Endothelial cell of umbilical vein (primary cell): Measurements from ENCODE around the gene PRKG1. TPM values are rescaled to one million over a fixed set of nuclear protein-coding genes. Genes with fewer than 3 reads are reported as not detected.

ENCODE experiments used
- BruUV-seq: library from RNA; stranded (reverse); fragments of 400-500 nt; replicated peaks from 2 replicates; lab custom pipeline; 2021; lab: Mats Ljungman, UMichigan
- CTCF ChIA-PET: fragments of 300-600, 350-600 bp; sonication (Branson Sonifier 250); formaldehyde crosslinking; loops from one replicate; lab custom pipeline; 2021; ENCODE audit warnings: antibody characterized with exemption, inconsistent platforms; lab: Charles Lee
- POLR2A ChIA-PET: fragments of 300-600, 350-600 bp; sonication (Branson Sonifier 250); formaldehyde crosslinking; loops from one replicate; lab custom pipeline; 2021; ENCODE audit warnings: antibody characterized with exemption, inconsistent platforms; lab: Charles Lee
- DNase-seq: peaks from one replicate; pipeline ENCODE4 v3.0.0-alpha.2; 2011; ENCODE audit warnings: low read depth, low spot score
- FAIRE-seq: peaks from 2 replicates; lab custom pipeline; 2011; peaks lifted over from hg19 to GRCh38; lab: Jason Lieb, UNC
- H2AFZ ChIP-seq: 2 replicates; pipeline ENCODE4 v1.6.0; 2012; ENCODE audit warnings: low read depth, low read length, control low read depth, inconsistent platforms
- H3K27ac ChIP-seq: 2 replicates; pipeline ENCODE4 v1.5.1; 2011; ENCODE audit warnings: low read depth, mild to moderate bottlenecking, control low read depth, low read length, moderate library complexity; ENCODE audit not compliant: insufficient read depth
- H3K27me3 ChIP-seq, 2 experiments: 2 replicates each; pipeline versions ENCODE4 v1.6.0 to v1.6.1; 2011; ENCODE audit warnings: low read length in 2 of 2, mixed read lengths in 1 of 2; ENCODE audit not compliant: control insufficient read depth in 2 of 2, insufficient read depth in 2 of 2
- H3K36me3 ChIP-seq, 2 experiments: 2 replicates in 1 of 2; 3 replicates in 1 of 2; pipeline ENCODE4 v1.5.1; 2011; ENCODE audit warnings: low read length in 2 of 2, mild to moderate bottlenecking in 1 of 2, moderate library complexity in 1 of 2; ENCODE audit not compliant: control insufficient read depth in 2 of 2, insufficient read depth in 2 of 2; ENCODE audit errors: extremely low read depth in 1 of 2
- H3K4me1 ChIP-seq: 3 replicates; pipeline ENCODE4 v1.5.1; 2011; ENCODE audit warnings: mild to moderate bottlenecking, low read length; ENCODE audit not compliant: control insufficient read depth, insufficient read depth; ENCODE audit errors: extremely low read depth
- H3K4me2 ChIP-seq: 2 replicates; pipeline ENCODE4 v1.6.1; 2011; ENCODE audit warnings: low read length, control low read depth, mixed read lengths; ENCODE audit not compliant: insufficient read depth
- H3K4me3 ChIP-seq, 3 experiments: fragments of 200-600 bp in 1 of 3; sonication (generic), shearing (Covaris generic) in 1 of 3; replicated peaks in 1 of 3; 2 replicates each; pipeline ENCODE4 v1.5.1; 2011 to 2016; ENCODE audit warnings: control low read depth in 3 of 3, low read length in 3 of 3, mild to moderate bottlenecking in 2 of 3, inconsistent platforms in 1 of 3, low read depth in 1 of 3, moderate library complexity in 1 of 3; ENCODE audit not compliant: insufficient read depth in 1 of 3
- H3K79me2 ChIP-seq: 2 replicates; pipeline ENCODE4 v1.6.0; 2012; ENCODE audit warnings: low read length, inconsistent platforms; ENCODE audit not compliant: control insufficient read depth, insufficient read depth
- H3K9ac ChIP-seq: replicated peaks from 2 replicates; pipeline ENCODE3; 2011; ENCODE audit warnings: low read length, control low read depth; ENCODE audit not compliant: insufficient read depth; ENCODE audit errors: extremely low read depth
- H3K9me1 ChIP-seq: replicated peaks from 3 replicates; pipeline ENCODE4 v1.6.0; 2011; ENCODE audit warnings: mild to moderate bottlenecking, low read length; ENCODE audit not compliant: control insufficient read depth, insufficient read depth; ENCODE audit errors: extremely low read depth
- H3K9me3 ChIP-seq: replicated peaks from 2 replicates; pipeline ENCODE4 v1.5.1; 2012; ENCODE audit warnings: low read length, inconsistent platforms; ENCODE audit not compliant: control insufficient read depth, insufficient read depth
- H4K20me1 ChIP-seq: replicated peaks from 2 replicates; pipeline ENCODE3; 2011; ENCODE audit warnings: mild to moderate bottlenecking, low read length; ENCODE audit not compliant: control insufficient read depth, insufficient read depth; ENCODE audit errors: extremely low read depth
- EZH2 ChIP-seq: IDR thresholded peaks from 2 replicates; pipeline ENCODE4 v1.6.1; 2012; ENCODE audit warnings: borderline replicate concordance, low read depth, mild to moderate bottlenecking, moderate library complexity, low read length, inconsistent platforms; ENCODE audit not compliant: severe bottlenecking
- FOS ChIP-seq: IDR thresholded peaks from 2 replicates; pipeline ENCODE4 v1.6.1; 2011; ENCODE audit warnings: mild to moderate bottlenecking, low read length, moderate library complexity, borderline replicate concordance; ENCODE audit not compliant: insufficient read depth
- GATA2 ChIP-seq: IDR thresholded peaks from 2 replicates; pipeline ENCODE4 v1.7.0; 2011; ENCODE audit warnings: low read depth, mild to moderate bottlenecking, moderate library complexity, mixed read lengths, low read length; ENCODE audit not compliant: insufficient read length, insufficient read depth
- JUN ChIP-seq: IDR thresholded peaks from 2 replicates; pipeline ENCODE4 v1.6.1; 2011; ENCODE audit warnings: borderline replicate concordance, low read depth; ENCODE audit not compliant: insufficient read length, insufficient read depth
- MAX ChIP-seq: IDR thresholded peaks from 2 replicates; pipeline ENCODE4 v1.6.1; 2011; ENCODE audit not compliant: insufficient read depth, insufficient read length
- MYC ChIP-seq: IDR thresholded peaks from one replicate; pipeline ENCODE4 v1.6.1; 2011; ENCODE audit warnings: mild to moderate bottlenecking, low read depth, low read length
- POLR2A ChIP-seq: IDR thresholded peaks from 2 replicates; pipeline ENCODE4 v1.6.1; 2012; ENCODE audit warnings: low read depth, mild to moderate bottlenecking, control low read depth, low read length
- POLR2AphosphoS5 ChIP-seq: IDR thresholded peaks from 2 replicates; pipeline ENCODE4 v1.6.1; 2012; ENCODE audit warnings: low read depth, mild to moderate bottlenecking, control low read depth, low read length, moderate library complexity; ENCODE audit not compliant: insufficient read depth
- dilution Hi-C: fragments of 300-500 bp; cut with MboI; formaldehyde crosslinking; loops from one replicate; pipeline ENCODE4 v1.15.0; 2019; ENCODE audit warnings: low sequenced_read_pairs; ENCODE audit not compliant: extremely low pct_ligation_motif_present
- intact Hi-C: fragments of 100-400 bp; cut with micrococcal nuclease; formaldehyde crosslinking; loops from one replicate; pipeline ENCODE4 v1.10.0; 2022
- polyA plus RNA-seq, 4 experiments: library from polyadenylated mRNA; depleted of rRNA in 3 of 4; stranded (reverse) in 3 of 4; unstranded in 1 of 4; fragments of >200 nt; gene quantifications; 2 replicates each; pipeline versions ENCODE4 v1.2.1 to v1.2.3, GENCODE V29; 2011 to 2012; ENCODE audit warnings: missing spikeins in 1 of 4
- total RNA-seq: library from RNA; stranded (reverse); gene quantifications from 2 replicates; pipeline ENCODE4 v1.2.3, GENCODE V29; 2021
- TF ChIP-seq, protein P1 (sequence below), 2 donors: IDR thresholded peaks; 1 replicate in 1 of 2; 2 replicates in 1 of 2; pipeline ENCODE4 v1.5.1; 2011; ENCODE audit warnings: low read length in 2 of 2, mild to moderate bottlenecking in 2 of 2, moderate library complexity in 2 of 2, control low read depth in 1 of 2, inconsistent platforms in 1 of 2, low read depth in 1 of 2; ENCODE audit not compliant: insufficient read depth in 1 of 2; ENCODE audit errors: extremely low read depth in 1 of 2

PRKG1 gene
- total and polyA plus RNA-seq, 2 donors (not counting 3 experiments of a cell fraction or from before 2014, with no cell fraction given): 0.01 to 0.18 TPM

DNA sequence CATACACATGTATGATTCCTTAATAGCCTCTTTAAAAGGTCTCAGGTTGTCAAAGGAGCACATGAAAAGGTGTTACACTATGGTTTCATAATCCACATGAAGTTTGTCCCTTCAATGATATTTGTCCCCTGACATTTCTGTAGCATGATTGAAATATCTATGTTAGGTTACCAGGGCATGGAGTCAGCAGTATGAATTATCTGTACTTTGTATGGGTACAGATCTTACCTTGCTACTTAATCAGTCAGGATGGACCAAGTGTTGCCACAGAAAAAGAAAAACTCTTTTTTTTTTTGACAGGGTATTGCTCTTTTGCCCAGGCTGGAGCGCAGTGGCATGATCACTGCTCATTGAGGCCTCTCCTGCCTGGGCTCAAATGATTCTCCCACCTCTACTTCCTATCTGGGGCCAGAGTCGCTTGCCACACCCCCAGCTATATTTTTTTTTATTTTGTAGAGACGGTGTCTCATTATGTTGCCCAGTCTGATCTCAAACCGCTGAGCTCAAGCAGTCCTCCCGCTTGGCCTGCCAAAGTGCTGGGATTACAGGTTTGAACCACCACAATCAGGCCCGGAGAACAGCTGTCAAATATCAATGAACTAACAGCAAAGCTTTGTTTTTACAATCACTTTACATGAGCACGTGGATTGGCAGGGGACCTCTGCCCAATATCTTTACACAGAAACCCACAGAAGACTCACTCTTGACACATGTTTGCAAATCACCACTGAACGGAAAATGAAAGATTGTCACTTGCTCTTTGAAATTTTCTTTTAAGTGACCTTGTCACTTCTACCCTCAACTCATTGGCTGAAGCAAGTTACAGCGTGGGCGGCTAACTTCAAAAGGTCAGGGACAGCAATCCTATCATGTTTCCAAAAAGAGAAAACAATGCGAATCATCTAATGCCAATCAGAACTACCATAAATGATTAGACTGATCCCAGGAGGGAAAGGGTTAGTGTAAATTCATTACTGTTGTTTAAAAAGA, 140.2 kb downstream of the PRKG1 start:
- POLR2A ChIA-PET: no interaction called here
- H3K4me3 ChIP-seq: no peak overlapping the region

More for the DNA sequence above, 140.2 kb downstream of the PRKG1 start:
- Histone ChIP-seq H3K4me1 (no peaks in the 10 kb centered on the region), H3K9me3 (no peaks in the 10 kb centered on the region), H3K9ac (no peak overlapping the region), H2AFZ (no peak overlapping the region), H3K9me1 (no peaks in the 10 kb centered on the region), H3K27me3 (no peaks in the 10 kb centered on the region), H3K4me2 (no peak overlapping the region), H4K20me1 (no peaks in the 10 kb centered on the region), H3K36me3 (no peaks in the 10 kb centered on the region), H3K27ac (no peak overlapping the region), H3K79me2 (no peaks in the 10 kb centered on the region)
- intact Hi-C loops: no loop called here
- FAIRE-seq (no peak), DNase-seq (no peak)
- dilution Hi-C loops: no loop called here
- TF ChIP-seq POLR2A (no peak), MAX (no peak), FOS (no peak), JUN (no peak), MYC (no peak), GATA2 (no peak), EZH2 (no peak), POLR2AphosphoS5 (no peak)
- TF ChIP-seq, protein P1, sequence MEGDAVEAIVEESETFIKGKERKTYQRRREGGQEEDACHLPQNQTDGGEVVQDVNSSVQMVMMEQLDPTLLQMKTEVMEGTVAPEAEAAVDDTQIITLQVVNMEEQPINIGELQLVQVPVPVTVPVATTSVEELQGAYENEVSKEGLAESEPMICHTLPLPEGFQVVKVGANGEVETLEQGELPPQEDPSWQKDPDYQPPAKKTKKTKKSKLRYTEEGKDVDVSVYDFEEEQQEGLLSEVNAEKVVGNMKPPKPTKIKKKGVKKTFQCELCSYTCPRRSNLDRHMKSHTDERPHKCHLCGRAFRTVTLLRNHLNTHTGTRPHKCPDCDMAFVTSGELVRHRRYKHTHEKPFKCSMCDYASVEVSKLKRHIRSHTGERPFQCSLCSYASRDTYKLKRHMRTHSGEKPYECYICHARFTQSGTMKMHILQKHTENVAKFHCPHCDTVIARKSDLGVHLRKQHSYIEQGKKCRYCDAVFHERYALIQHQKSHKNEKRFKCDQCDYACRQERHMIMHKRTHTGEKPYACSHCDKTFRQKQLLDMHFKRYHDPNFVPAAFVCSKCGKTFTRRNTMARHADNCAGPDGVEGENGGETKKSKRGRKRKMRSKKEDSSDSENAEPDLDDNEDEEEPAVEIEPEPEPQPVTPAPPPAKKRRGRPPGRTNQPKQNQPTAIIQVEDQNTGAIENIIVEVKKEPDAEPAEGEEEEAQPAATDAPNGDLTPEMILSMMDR (IDR thresholded peaks at IDR 0.05; ENCODE audit: extremely low read depth in 1 of 2, insufficient read depth in 1 of 2, low read depth in 1 of 2, low read length in 2 of 2): no peak
- CTCF ChIA-PET: no interaction called here
- no TSS peak for BruUV-seq
